Umbilical cord (tissue), 2 donors: Measurements from ENCODE around the gene GARIN5A. TPM values are rescaled to one million over a fixed set of nuclear protein-coding genes. Genes with fewer than 3 reads are reported as not detected.
"Not testable (repeated sequence)": the region's sequence is repeated elsewhere in the genome, so short reads cannot be mapped to it uniquely, and the experiment has no call there.

Experiments
- DNase-seq: peaks from one replicate; pipeline ENCODE4 v3.0.0-alpha.2; 2015; ENCODE audit warnings: low spot score
- total RNA-seq: library from RNA; depleted of rRNA; stranded (reverse); fragments of >200 nt; gene quantifications from one replicate; pipeline ENCODE4 v1.2.3, GENCODE V29; 2014; ENCODE audit warnings: low replicate concordance; ENCODE audit not compliant: insufficient read depth

The GARIN5A gene
- total RNA-seq, 1 donor from 2014 or later = not detected

DNA sequence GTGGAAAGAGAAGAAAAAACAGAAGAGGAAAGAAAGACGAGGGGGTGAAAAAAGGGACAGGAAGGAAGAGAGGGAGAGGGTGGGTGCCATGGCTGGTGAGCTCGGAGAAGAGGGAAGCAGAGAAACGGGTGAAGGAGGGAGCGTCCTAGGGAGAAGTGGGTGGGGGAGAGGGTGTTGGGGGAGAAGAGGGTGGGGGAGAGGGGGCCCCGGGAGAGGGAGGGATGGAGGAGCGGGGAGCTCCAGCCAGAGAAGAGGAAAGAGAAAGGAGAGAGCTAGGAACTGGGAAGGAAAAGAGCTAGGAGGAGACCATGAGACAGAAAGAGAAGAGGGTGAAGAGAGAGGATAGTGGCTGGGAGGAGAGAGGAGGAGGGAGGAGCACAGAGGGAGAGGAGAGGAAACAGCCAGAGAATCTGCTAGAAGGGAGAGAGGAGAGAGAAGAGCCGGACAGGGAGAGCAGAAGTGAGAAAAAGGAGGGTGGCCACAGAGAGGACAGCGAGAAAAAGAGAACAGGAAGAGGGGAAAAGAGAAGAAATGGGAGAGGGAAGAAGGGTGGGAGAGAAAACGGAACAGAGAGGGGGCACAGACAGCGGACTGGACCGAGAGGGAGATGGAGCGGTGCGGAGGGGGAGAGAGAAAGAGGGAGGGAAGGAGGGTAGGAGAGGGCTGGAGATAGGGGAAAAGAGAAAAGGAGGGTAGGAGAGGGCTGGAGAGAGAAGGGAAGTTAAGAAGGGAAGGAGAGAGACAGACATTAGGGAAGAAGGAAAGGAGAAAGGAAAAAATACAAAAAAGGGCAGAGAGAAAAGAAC, 11.9 kb upstream of the GARIN5A start:
- no peak for DNase-seq

DNA sequence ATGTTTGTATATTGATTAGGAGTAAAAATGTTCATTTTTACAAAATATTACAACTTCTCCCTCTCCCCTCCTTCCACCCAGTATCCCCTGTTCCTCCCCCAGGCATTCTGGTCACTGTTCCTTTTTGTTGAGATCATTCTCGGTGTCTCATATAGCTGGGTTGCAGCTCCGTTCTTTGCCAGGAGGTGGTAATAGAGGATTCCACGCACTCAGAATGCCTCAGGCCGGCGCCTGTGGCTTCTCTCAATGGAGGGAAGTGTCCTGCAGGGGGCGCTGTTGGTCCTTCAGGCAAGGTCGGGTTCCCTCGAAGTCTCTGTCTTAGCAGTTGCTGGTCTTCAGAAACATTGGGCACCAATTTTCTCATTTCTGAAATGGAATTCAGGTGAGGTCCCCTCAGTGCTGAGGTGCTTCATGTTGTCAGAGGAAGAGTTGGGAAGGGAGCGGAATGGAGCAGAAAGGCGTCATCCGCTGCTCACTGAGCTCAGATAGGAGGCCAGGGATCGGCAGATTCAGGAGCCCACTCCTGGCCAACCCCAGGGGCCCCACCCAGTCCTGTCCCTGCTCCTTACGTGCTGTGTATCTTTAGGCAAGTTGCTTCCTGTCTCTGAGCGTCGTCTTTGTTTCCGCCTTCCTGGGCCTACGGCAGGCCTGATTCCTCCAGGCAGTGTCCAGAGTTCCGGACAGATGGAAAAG, 10.3 kb upstream of the GARIN5A start:
- no peak for DNase-seq

DNA sequence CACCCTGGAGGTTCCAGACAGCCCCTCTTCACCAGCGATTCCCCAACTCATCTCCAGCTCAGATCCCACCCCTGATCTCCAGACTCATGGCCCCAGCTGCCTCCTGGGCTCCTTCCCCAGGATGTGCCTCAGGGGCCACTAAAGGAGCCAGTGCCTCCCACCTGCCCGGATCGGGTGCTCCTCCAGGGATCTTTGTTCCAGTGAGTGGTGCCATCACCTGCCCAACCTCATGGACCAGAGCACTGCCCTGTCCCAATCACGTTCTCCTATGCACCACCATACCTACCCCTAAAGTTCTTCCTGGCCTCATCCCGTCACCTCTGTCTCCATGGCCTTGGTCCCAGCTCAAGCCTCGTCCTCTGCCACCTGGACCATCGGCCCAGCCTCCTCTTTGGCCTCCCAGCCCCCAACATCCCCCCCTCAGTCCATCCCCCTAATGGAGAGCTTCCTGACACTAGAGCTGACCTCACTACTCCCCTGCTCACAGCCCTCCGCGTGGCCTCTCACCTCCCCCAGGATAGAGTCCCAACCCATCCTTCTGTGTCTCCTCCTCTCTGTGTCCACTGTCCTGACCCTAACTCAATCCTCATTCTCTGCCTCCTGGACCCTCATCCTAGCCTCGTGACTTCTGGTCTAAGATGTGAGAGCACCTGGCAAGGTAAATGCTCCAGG, 8.8 kb upstream of the GARIN5A start:
- no peak for DNase-seq

DNA sequence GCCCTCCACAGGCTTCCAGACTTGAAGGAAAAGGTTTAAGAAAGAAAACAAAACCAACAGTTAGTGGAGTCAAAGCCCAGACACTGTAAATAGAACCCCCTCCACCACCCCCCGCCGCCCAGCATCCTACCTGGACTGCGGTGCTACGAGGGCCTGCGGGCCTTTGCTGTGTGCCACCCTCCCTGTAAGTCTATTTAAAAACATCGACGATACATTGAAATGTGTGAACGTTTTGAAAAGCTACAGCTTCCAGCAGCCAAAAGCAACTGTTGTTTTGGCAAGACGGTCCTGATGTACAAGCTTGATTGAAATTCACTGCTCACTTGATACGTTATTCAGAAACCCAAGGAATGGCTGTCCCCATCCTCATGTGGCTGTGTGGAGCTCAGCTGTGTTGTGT, 6.3 kb upstream of the GARIN5A start:
- no peak for DNase-seq

DNA sequence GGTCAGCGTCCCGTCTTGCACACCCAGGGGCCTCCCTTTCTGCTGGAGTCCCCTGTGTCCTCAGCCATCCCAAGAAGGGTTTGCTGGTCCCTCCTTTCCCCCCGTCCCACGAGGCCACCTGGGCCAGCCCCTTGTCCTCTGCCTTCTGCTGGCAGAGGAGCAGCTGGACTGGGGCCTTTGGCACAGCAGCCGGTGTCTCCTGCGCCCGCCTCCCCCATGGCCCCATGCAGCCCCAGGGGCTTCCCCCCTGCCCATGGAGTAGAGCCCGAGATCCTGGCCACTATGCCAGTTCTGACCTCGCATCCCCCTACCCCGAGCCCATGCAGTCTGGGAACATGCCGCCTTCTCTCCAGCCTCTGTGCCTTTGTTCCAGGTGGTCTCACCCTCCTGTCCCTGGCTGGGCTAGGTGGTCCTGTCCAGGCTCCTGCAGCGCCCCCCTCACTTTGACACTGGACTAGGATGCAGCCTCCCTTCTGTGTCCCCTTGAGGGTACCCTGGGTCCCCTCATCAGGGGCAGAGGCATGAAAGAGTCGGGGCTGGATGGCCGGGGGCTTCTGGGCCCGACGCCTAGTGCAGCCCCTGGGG, 5.7 kb upstream of the GARIN5A start:
- no peak for DNase-seq

DNA sequence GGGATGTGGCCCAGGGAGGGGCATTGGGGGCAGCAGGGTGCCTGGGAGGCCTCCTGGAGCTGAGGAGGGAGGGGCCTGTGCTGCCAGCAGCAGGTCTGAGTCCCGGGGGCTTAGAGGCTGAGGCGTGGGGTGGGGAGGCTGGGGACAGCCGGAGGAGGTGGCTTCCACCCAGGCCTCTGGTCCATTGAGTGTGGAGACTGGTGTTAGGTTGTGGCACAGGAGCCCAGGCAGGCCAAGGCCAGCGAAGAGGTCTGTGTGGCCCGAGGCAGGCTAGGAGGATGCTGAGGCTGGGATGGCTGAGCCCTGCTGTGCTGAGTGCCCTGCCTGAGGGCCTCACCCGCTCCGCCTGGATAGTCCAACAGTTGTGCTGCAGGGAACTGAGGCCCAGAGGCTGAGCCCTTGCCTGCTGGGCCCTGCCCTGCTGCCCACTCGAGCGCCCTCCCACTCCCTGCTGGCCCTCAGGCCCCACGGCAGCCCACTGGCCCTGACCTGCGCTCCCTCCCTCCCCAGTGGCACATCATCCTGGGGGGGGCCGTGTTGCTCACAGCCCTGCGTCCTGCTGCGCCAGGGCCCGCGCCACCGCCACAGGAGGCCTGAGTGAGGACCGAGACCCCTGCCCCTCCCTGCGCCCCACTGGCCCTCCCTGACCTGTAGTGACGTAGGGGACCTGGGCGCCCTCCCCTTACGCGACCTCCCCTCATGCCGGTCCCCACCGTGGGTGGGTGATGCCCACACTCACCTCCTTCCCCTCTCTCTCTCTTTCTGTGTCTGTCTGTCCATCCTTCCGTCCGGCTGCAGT, 4.9 kb upstream of the GARIN5A start:
- DNase-seq = no peak

DNA sequence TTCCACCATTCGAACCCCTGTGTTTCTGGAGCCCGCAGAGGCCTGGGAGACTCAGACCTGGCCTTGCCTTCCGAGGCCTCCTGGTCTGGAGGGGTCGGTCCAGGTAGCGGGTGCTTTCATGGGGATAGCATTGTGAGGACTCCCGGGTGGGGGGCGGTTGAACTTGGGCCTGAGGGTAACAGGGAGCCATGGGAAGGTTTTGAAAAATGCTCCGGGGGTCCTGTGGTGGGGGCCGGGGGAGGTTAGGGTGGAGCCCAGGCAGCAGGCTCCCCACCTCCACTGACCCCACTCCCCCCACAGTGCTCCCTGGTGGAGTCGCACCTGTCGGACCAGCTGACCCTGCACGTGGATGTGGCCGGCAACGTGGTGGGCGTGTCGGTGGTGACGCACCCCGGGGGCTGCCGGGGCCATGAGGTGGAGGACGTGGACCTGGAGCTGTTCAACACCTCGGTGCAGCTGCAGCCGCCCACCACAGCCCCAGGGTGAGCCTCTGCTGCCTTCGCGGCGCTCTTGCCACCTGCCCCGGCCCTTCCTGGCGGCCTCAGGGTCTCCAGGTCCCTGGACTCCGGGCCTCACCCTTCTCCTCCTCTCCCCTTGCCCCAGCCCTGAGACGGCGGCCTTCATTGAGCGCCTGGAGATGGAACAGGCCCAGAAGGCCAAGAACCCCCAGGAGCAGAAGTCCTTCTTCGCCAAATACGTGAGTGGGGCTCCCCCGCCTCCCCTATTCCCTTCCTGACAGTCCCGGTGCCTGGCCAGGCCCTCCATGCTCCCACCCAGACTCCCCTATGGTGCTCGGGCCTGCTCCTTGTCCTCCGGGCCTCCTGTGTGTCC, 3.8 kb upstream of the GARIN5A start:
- DNase-seq = no peak

DNA sequence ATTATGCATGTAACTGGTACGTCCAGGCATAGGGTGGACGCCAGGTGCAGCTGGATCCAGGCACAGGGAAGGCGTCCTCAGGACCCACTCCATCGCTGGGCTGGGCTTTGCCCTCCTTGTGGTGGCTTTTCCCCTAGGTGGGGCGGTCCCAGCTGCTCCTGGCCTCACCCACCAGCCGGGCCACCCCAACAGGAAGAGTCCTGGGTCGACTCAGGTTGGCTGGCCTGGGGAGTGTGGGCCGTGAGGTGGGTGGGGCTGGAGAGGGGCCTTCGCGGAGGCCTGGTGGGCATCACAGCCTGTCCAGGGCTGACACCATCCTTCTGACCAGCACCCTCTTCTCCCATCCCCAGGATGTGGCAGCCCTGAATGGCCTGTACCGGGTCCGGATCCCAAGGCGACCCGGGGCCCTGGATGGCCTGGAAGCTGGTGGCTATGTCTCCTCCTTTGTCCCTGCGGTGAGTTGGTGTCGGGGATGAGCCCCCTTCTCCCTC, 3.2 kb upstream of the GARIN5A start:
- DNase-seq = no peak

DNA sequence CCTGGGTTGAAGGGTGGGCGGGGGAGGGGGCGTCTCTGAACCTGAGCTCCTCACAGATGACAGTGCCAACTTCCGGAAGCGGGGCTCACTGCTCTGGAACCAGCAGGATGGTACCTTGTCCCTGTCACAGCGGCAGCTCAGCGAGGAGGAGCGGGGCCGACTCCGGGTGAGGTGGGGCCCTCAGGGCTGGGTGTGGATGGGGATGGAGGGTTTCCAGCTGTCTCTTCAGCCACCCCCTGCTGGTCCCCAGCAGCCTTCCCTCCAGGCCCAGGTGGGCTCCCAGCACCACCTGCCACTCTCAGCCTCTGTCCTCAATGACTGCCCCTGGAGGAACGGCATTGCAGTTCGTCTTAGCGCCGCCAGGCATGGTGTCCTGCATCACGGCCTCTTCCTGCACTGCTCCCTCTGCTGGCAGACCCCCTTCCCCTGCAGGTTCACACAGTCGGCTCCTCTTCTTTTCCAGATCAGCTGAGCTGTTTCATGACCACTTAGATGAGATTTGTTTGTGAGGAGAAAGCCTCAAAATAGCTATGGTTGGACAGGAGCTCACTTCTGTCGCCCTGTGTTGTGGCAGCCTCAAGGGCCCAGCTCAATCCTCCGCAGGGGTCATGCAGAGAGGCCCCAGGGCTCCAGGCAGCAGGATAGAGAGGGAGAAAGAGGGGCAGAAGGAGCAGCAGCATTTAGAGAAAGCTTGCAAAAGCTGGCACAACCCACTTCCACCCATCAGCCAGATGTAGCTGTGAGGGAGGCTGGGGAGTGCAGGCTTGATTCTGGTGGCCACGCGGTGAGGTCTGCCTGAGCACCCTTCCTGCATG, 2.5 kb upstream of the GARIN5A start:
- no peak for DNase-seq

DNA sequence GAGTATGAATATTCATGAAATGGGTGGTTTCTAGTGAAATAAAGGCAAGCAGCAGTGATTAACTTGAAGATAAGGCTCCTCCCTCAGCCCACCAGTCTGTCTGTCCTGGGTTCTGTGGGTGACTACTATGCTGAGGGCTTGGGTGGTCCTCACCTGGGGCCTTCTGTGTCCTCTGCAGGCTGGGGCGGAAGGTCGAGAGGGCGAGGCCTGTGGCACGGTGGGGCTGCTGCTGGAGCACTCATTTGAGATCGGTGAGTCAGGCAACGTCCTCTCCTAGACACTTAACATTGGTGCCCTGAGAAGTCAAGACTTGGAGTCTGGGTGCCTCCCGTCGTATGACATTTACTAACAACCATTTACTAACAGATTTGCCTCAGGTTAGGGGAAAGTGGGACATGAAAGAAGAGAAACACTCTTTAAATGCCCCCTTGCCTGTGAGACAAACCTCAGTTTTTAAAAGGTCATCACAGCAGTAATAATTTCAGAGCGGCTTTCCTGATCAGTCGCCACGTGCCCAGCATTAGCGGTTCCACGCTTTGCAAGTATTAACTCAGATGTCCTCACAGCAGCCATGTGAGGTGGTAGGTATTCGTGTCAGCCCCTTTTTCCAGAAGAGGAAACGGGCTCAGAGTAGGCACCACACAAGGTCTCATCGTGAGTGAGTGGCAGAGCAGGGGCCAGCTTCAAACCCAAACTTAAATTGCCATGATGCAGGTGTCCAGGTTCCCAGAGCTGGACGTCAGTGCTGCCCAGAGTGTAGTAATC, 1.3 kb upstream of the GARIN5A start:
- no peak for DNase-seq

DNA sequence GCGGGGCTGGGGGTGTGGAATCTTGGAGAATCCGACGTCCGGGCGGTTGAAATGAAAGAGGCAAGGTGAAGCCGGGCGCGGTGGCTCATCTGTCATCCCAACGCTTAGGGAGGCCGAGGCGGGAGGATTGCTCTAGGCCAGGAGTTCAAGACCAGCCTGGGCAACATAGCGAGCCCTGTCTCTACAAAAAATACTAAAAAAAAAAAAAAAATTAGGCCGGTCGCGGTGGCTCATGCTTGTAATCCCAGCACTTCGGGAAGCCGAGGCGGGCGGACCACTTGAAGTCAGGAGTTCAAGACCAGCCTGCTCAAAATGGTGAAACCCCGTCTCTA, 225 bp upstream of the GARIN5A start:
- DNase-seq = no peak

DNA sequence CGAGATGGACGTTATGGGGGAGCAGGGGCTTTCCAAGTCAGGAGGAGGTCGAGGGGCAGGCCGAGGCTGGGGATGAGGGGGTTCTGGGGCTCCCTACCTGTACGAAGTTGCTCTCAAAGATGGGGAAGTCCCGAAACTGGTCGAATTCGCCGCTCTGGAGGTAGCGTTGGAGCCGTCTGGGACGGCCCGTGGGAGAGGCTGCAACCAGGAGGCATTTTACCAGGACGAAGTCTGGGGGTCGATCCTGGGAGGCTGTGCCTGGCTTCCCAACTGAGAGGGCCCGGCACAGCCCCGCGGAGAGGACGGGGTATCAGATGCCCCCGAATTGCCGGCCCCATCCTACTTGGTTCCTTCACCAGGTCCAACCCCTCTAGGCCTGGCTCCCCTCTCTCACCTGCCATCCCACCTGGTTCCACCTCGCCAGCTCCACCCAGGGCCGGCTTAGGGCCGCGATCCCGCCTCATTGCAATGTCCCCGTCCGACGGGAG, 868 bp downstream of the GARIN5A start:
- DNase-seq = no peak

DNA sequence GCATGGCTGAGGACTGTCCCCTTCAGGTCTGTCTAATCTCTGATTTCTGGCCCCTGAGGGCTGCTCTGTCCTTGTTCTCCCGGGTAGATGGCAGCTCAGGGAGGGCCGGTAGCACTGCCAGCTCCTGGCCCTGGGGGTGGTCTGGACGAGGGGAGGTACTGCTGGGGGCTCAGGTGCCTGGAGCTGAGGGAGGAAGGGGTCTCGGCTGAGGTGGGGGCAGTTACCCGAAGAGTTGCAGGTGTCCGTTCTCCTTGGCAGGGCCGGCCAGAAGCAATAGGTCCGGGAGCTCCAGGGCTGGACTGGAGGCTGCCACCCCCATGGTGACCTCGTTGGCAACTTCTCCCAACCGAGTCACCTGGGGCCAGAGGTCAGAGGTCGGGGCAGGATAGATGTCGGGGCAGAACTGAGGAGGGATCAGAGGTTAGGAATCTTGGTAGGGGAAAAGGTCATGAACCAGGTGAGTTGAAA, 1.5 kb downstream of the GARIN5A start:
- no peak for DNase-seq

DNA sequence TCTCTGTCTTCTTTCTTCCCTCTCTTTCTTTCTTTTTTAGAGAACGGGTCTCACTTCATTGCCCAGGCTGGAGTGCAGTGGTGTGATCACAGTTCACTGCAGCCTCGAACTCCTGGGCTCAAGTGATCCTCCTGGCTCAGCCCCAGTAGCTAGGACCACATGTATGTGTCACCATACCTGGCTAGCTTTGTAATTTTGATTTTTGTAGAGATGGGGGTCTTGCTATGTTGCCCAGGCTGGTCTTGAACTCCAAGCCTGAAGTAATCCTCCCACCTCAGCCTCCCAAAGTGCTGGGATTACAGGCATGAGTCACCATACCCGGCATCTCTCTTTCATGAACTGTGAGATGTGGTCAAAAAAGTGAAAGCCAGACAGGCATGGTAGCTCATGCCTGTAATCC, 3.3 kb downstream of the GARIN5A start:
- not testable (repeated sequence) for DNase-seq

DNA sequence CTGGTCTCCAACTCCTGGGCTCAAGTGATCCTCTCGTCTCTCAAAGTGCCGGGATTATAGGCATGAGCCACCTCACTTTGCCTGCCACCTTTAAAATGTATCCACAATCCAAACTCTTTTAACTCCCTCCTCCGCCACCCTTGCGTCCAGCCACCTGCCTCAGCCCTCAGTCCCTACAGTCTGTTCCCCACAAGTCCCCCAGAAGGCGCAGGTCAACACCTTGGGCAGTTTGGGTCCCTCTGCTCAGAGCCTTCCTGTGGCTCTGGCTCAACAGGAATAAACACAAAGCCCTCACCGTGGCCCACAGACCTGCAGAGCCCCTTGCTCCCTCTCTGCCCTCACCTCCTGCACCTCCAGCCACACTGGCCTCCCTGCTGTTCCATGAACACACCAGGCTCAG, 7.8 kb downstream of the GARIN5A start:
- no peak for DNase-seq

DNA sequence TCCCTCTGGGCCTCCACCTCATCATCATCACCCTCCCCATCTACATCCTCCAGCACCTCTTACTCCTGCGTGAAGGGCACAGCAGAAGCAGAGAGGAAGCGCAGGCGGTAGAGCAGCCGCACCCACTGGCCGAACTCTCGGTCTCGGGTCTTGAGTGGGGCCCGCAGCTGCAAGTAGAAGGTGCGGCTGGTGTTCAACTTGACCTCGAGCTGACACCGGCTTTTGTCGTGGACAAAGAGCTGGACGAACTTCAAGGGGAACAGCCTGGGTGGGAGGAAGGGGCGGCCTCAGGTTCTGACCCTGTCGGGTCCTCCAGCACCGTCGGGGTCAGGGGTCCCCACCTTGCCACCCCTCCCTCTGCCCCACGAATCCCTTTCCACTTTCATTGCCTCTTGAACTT, 9.1 kb downstream of the GARIN5A start:
- DNase-seq = no peak

DNA sequence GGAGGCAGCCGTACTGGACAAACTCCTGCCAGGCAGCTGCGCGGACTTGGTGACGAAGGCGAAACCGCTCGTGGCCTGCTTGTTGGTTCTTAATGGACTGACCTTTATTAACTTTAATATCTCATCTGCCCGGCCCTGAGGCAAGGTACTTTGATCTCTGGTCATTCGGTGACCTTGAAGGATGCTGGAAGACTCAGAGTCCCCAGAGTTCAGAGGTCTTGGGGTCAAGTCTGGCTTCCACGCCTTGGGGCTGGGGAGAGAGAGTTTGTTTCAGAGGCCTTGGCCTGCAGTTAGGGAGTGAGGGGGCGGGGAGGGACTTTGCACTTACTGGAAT, 10.0 kb downstream of the GARIN5A start:
- no peak for DNase-seq

DNA sequence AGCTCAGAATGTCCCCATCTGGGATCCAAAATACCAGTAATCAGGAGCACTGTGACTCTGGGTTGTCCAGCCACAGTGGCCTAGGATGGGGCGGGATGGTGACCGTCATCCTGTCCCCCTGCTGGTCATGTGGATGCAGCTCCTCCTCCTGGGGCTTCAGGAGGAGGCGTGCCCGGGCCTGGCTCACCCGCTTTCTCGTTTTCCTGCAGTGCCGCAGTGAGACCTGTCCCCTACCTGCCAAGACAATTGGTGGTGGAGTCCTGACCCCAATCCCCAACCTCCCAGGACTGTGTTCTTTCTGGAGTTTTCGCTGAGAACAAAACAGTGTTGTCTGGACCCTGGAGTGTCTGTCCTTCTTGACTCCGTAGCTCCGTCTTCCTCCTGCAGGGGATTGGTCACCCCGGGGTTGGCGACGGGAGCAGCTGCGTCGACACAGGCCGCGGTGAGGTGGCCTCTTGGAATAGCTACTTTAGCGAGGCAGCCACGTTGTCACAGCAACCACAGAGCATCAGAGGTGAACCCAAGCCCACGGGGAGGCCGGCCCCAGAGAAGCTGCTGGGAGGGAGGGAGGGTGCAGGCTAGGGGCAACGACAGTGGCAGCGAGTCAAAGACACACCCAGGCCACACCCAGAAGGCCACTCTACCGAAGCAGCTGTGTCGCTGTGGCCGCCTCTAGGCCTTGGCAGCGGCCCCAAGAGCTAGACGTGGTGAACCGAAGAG, 10.5 kb downstream of the GARIN5A start:
- no peak for DNase-seq
